IMR-90 (cell line): ENCODE data around the gene TP53BP2.

Experiments
- CTCF ChIP-seq: conservative IDR thresholded peaks from 2 replicates; pipeline ENCODE4 v1.5.1; 2012; ENCODE audit warnings: mild to moderate bottlenecking, low read depth, low read length, improper control_type of control experiment
- ELK1 ChIP-seq: fragments of 150-350 bp; IDR thresholded peaks from 2 replicates; pipeline ENCODE4 v1.6.1; 2016; ENCODE audit warnings: low read depth, mild to moderate bottlenecking, low read length, moderate library complexity, borderline replicate concordance
- POLR2A ChIP-seq: IDR thresholded peaks from 2 replicates; pipeline ENCODE4 v1.6.1; 2012; ENCODE audit warnings: mild to moderate bottlenecking, low read depth, low read length

- no peak for TF ChIP-seq POLR2A
- no peak for TF ChIP-seq CTCF
- no peak for TF ChIP-seq ELK1
These were observed 2.1 kb upstream of the TP53BP2 start for GRCh38 chr1:223847781-223848345.
